EL (cell line): ENCODE data around the gene ZNF366.

Experiments
- DNase-seq: peaks from one replicate; pipeline ENCODE4 v3.0.0-alpha.2; 2016

ZNF366 gene

GRCh38 chr5:72402381-72402890, 104.8 kb downstream of the ZNF366 start:
- peak; percentile 88 for DNase-seq

GRCh38 chr5:72400950-72401349, 106.3 kb downstream of the ZNF366 start:
- no peak for DNase-seq

DNA sequence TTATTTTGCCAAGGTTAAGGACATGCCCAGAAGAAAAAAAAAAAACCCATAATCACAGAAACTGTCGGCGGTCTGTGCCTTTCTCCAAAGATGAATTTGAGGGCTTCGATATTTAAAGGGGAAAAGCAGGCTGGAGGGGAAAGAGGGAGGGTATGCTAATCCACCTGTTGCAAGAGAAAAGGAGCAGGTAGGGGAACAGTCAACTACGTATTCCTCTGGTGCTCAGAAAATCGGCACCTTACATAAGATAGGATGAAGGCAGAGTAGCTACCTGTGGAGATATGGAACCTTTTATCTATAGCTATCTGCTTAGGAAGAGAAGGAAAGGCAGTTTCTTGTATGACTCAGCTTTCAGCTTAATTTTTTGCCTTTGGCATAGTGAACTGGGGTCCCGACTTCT, 109.4 kb downstream of the ZNF366 start:
- DNase-seq: no peak

DNA sequence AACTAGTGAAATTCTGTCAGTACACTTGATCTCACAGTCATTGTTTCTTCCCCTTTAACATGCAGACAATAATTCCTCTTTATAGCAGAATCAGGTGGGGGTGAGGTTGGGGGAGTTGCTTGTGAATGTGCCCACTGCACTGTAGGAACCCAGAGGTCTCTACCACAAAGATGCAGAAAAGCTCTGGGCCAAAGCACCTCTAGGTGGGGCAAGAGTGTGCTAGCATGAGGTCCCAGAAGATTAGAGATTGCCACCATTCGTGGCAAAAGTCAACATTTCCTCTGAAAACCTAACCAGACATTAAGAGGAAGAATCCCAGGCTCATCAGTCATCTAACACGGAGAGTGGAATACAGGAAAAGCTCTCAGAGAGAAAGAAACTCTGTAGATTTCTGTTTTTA, 112.5 kb downstream of the ZNF366 start:
- no peak for DNase-seq

DNA sequence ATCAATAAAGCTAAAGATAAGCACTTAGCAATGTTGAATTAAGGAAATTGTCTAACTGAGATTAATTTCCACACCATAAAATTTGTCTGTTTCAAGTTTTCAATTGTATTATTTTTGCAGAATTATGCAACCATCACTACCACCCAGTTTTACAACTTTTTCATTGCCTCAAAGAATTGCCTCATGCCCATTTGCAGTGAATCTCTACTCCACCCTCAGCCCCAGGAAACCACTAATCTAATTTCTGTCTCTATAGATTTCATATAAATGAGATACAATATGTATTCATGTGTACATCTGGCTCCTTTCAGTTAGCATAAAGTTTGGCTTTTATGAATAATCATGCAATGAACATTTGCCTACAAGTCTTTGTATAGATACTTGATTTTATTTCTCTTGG, 114.2 kb downstream of the ZNF366 start:
- DNase-seq: no peak
